ENCODE data around the gene NTN4. TPM values are rescaled to one million over a fixed set of nuclear protein-coding genes. Genes with fewer than 3 reads are reported as not detected.

Gene NTN4
- total and polyA plus RNA-seq, 10 of the 15 experiments (the other 5 are each of a cell fraction or from before 2014, with no cell fraction given) = 0.15 TPM; not detected in 9

- CTCF ChIA-PET = no interaction called here
- intact Hi-C loops (cut with micrococcal nuclease; ENCODE audit: unreplicated experiment) (no loop called here), in situ Hi-C loops (cut with MboI) (no loop called here)
- Histone ChIP-seq H3K27me3 (replicated peaks in 1 of 2; ENCODE audit: control insufficient read depth in 2 of 2, insufficient read depth in 2 of 2, low read length in 1 of 2) (no peaks in the 10 kb centered on the region; a peak in 1 of 4 replicates), H4K20me1 (ENCODE audit: control insufficient read depth, insufficient read depth) (no peaks in the 10 kb centered on the region), H3K4me1 (ENCODE audit: control insufficient read depth, insufficient read depth, low read length) (peaks cover 5% of the 10 kb centered on the region; the same call in 1 of the 2 replicates), H3K4me3 (no peak overlapping the region), H3K9me3 (replicated peaks; ENCODE audit: control insufficient read depth, insufficient read depth, low read length) (peaks cover 4% of the 10 kb centered on the region), H3K79me2 (ENCODE audit: control insufficient read depth, insufficient read depth, low read length) (no peaks in the 10 kb centered on the region), H3K4me2 (ENCODE audit: control insufficient read depth, insufficient read depth) (no peak overlapping the region), H3K9ac (ENCODE audit: control insufficient read depth, insufficient read depth, low read length) (no peak overlapping the region), H3K27ac (ENCODE audit: control insufficient read depth, insufficient read depth) (no peak overlapping the region), H2AFZ (ENCODE audit: control insufficient read depth, low read depth, low read length) (no peak overlapping the region), H3K36me3 (ENCODE audit: control insufficient read depth in 2 of 2, insufficient read depth in 2 of 2, low read length in 1 of 2) (no peaks in the 10 kb centered on the region)
- SMC1A ChIA-PET (ENCODE audit: uncharacterized antibody, unreplicated experiment) = interaction anchor here (0.5 kb wide), 1 partner anchor 146 kb away, joined by 3 read pairs; no protein-coding TSS in a partner anchor
- FAIRE-seq = no peak
- POLR2A ChIA-PET = no interaction called here
- RAD21 ChIA-PET (ENCODE audit: unreplicated experiment) = no interaction called here
- no peak for DNase-seq (ENCODE audit: low read depth, low spot score)
- no peak for ATAC-seq
- BruUV-seq (replicated peaks) = no TSS peak
- WGBS (ENCODE audit: insufficient coverage, insufficient replicate concordance, low lambda C conversion rate, missing lambda C conversion rate) = 0% methylated on average over 1 of the region's 1 CpG
- TF ChIP-seq EP300 (IDR thresholded peaks at IDR 0.05; ENCODE audit: borderline replicate concordance in 1 of 2, control insufficient read depth in 1 of 2, low read depth in 2 of 2, low read length in 2 of 2) (no peak), GATAD2B (conservative IDR thresholded peaks at IDR 0.05; ENCODE audit: low read depth) (no peak), HCFC1 (IDR thresholded peaks at IDR 0.05; ENCODE audit: low read length) (no peak), CHD2 (IDR thresholded peaks at IDR 0.05; ENCODE audit: borderline replicate concordance, low read depth, low read length) (no peak), NFXL1 (IDR thresholded peaks at IDR 0.05; ENCODE audit: borderline replicate concordance) (no peak), IKZF1 (conservative IDR thresholded peaks at IDR 0.05) (no peak), YY1 (IDR thresholded peaks at IDR 0.05; ENCODE audit: low read depth, low read length) (no peak), ZNF274 (IDR thresholded peaks at IDR 0.05; ENCODE audit: insufficient read depth, insufficient read length) (no peak), ZBED1 (IDR thresholded peaks at IDR 0.05; ENCODE audit: borderline replicate concordance) (no peak), BHLHE40 (IDR thresholded peaks at IDR 0.05; ENCODE audit: borderline replicate concordance in 1 of 2, low read depth in 2 of 2, low read length in 1 of 2) (no peak), USF2 (IDR thresholded peaks at IDR 0.05; ENCODE audit: borderline replicate concordance, low read depth, low read length) (no peak), KDM1A (IDR thresholded peaks at IDR 0.05; ENCODE audit: borderline replicate concordance) (no peak), TAF1 (IDR thresholded peaks at IDR 0.05; ENCODE audit: borderline replicate concordance, low read depth, low read length) (no peak), ZBTB40 (IDR thresholded peaks at IDR 0.05; ENCODE audit: borderline replicate concordance) (no peak)
- TF ChIP-seq, protein P1, sequence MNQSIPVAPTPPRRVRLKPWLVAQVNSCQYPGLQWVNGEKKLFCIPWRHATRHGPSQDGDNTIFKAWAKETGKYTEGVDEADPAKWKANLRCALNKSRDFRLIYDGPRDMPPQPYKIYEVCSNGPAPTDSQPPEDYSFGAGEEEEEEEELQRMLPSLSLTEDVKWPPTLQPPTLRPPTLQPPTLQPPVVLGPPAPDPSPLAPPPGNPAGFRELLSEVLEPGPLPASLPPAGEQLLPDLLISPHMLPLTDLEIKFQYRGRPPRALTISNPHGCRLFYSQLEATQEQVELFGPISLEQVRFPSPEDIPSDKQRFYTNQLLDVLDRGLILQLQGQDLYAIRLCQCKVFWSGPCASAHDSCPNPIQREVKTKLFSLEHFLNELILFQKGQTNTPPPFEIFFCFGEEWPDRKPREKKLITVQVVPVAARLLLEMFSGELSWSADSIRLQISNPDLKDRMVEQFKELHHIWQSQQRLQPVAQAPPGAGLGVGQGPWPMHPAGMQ (IDR thresholded peaks at IDR 0.05; ENCODE audit: borderline replicate concordance) = no peak
- TF ChIP-seq, protein P2, sequence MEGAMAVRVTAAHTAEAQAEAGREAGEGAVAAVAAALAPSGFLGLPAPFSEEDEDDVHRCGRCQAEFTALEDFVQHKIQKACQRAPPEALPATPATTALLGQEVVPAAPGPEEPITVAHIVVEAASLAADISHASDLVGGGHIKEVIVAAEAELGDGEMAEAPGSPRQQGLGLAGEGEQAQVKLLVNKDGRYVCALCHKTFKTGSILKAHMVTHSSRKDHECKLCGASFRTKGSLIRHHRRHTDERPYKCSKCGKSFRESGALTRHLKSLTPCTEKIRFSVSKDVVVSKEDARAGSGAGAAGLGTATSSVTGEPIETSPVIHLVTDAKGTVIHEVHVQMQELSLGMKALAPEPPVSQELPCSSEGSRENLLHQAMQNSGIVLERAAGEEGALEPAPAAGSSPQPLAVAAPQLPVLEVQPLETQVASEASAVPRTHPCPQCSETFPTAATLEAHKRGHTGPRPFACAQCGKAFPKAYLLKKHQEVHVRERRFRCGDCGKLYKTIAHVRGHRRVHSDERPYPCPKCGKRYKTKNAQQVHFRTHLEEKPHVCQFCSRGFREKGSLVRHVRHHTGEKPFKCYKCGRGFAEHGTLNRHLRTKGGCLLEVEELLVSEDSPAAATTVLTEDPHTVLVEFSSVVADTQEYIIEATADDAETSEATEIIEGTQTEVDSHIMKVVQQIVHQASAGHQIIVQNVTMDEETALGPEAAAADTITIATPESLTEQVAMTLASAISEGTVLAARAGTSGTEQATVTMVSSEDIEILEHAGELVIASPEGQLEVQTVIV (IDR thresholded peaks at IDR 0.05; ENCODE audit: borderline replicate concordance, partially characterized antibody) = no peak
Measured at GRCh38 chr12:95730457-95730856, 60.1 kb downstream of the NTN4 start.
